H1 (cell line): ENCODE results near the gene CABP4. TPM values are rescaled to one million over a fixed set of nuclear protein-coding genes. Genes with fewer than 3 reads are reported as not detected.

Experiments used
- GABPA ChIP-seq: IDR thresholded peaks from 2 replicates; pipeline ENCODE4 v1.6.1; 2011; ENCODE audit warnings: mild to moderate bottlenecking, low read length, moderate library complexity, borderline replicate concordance; ENCODE audit not compliant: insufficient read depth
- POLR2AphosphoS5 ChIP-seq: IDR thresholded peaks from 2 replicates; pipeline ENCODE4 v1.6.1; 2011; ENCODE audit warnings: low read depth, low read length
- RAD21 ChIP-seq, 2 experiments: IDR thresholded peaks in 1 of 2; conservative IDR thresholded peaks in 1 of 2; 2 replicates each; pipeline ENCODE4 v1.6.1; 2011; ENCODE audit warnings: low read depth in 2 of 2, low read length in 2 of 2, improper control_type of control experiment in 1 of 2, inconsistent platforms in 1 of 2, mild to moderate bottlenecking in 1 of 2, moderate library complexity in 1 of 2
- SUZ12 ChIP-seq: fragments of 200-600 bp; sonication (generic); IDR thresholded peaks from 2 replicates; pipeline ENCODE4 v1.6.1; 2012; ENCODE audit warnings: mild to moderate bottlenecking, inconsistent platforms, low read length, moderate library complexity, mixed read lengths
- polyA plus RNA-seq, 7 experiments: library from polyadenylated mRNA; depleted of rRNA in 3 of 7; stranded (reverse) in 5 of 7; unstranded in 2 of 7; fragments of >200 nt in 5 of 7; fragments of 200-250 nt in 2 of 7; gene quantifications; 1 replicate in 5 of 7; 2 replicates in 1 of 7; 4 replicates in 1 of 7; pipeline versions ENCODE4 v1.2.1 to v1.2.3, GENCODE V29; 2011 to 2013; ENCODE audit warnings: missing spikeins in 2 of 7, mixed read lengths in 2 of 7
- total RNA-seq: library from RNA; stranded (reverse); fragmentation: NEBNext Ultra II Directional; extraction: Animal tissue kit (Norgen Biotek cat#: 25700); gene quantifications from 2 replicates; pipeline ENCODE4 v1.2.1, GENCODE V29; 2021

The CABP4 gene
- total and polyA plus RNA-seq, 2 of the 8 experiments (the other 6 are each of a cell fraction or from before 2014, with no cell fraction given): not detected

- TF ChIP-seq GABPA (no peak), RAD21 (IDR thresholded peaks at IDR 0.05 in 1 of 2, conservative IDR thresholded peaks at IDR 0.05 in 1 of 2; ENCODE audit: low read depth in 2 of 2, low read length in 2 of 2) (no peak), POLR2AphosphoS5 (no peak), SUZ12 (no peak)
Measured at GRCh38 chr11:67416416-67417335, 38.5 kb upstream of the CABP4 start (continued).
